IgD-negative memory B cell (primary cell): ENCODE measurements around the gene MEGF11. TPM values are rescaled to one million over a fixed set of nuclear protein-coding genes. Genes with fewer than 3 reads are reported as not detected.

Source experiments
- H3K27ac Mint-ChIP-seq, 3 donors: one replicate each; pipeline ENCODE4 v1.8.0; 2020 to 2022; ENCODE audit warnings: mild to moderate bottlenecking in 3 of 3, mixed read lengths in 3 of 3, moderate library complexity in 1 of 3
- H3K27me3 Mint-ChIP-seq: one replicate; pipeline ENCODE4 v1.8.0; 2021; ENCODE audit warnings: mixed read lengths
- H3K36me3 Mint-ChIP-seq: one replicate; pipeline ENCODE4 v1.8.0; 2020; ENCODE audit warnings: mild to moderate bottlenecking, mixed read lengths
- H3K4me1 Mint-ChIP-seq, 3 donors: one replicate each; pipeline ENCODE4 v1.8.0; 2020 to 2022; ENCODE audit warnings: mixed read lengths in 3 of 3, mild to moderate bottlenecking in 1 of 3
- H3K4me3 Mint-ChIP-seq, 4 donors: one replicate each; pipeline ENCODE4 v1.8.0; 2020 to 2022; ENCODE audit warnings: mild to moderate bottlenecking in 4 of 4, mixed read lengths in 4 of 4, moderate library complexity in 3 of 4
- H3K9me3 Mint-ChIP-seq, 3 donors: one replicate each; pipeline ENCODE4 v1.8.0; 2020 to 2021; ENCODE audit warnings: mixed read lengths in 3 of 3, mild to moderate bottlenecking in 1 of 3
- polyA plus RNA-seq: library from polyadenylated mRNA; unstranded; fragments of 300-500 nt; fragmentation: Illumina TruSeq; gene quantifications from one replicate; pipeline ENCODE4 v1.2.3, GENCODE V29; 2021

The MEGF11 gene
- polyA plus RNA-seq, 1 donor from 2014 or later, result 0.41 TPM

GRCh38 chr15:66094331-66094730 is 159.2 kb downstream of the MEGF11 start:
- Mint-ChIP-seq H3K4me1 (no peaks in the 10 kb centered on the region), H3K27ac (no peak overlapping the region), H3K4me3 (no peak overlapping the region), H3K36me3 (peaks cover 4% of the 10 kb centered on the region), H3K27me3 (peaks cover 7% of the 10 kb centered on the region), H3K9me3 (no peaks in the 10 kb centered on the region)

GRCh38 chr15:66092053-66093016 is 161.2 kb downstream of the MEGF11 start:
- H3K27ac Mint-ChIP-seq, result no peak overlapping the region
- no peak overlapping the region for H3K4me3 Mint-ChIP-seq
- H3K27me3 Mint-ChIP-seq, result peaks cover 11% of the 10 kb centered on the region
- peaks cover 0 to 2% (median 0%) of the 10 kb centered on the region in 3 donors for H3K4me1 Mint-ChIP-seq
- no peaks in the 10 kb centered on the region for H3K9me3 Mint-ChIP-seq
- peaks cover 4% of the 10 kb centered on the region for H3K36me3 Mint-ChIP-seq

- Mint-ChIP-seq H3K9me3 (peaks cover 0 to 2% (median 2%) of the 10 kb centered on the region in 3 donors), H3K4me1 (peaks cover 0 to 2% (median 0%) of the 10 kb centered on the region in 3 donors), H3K36me3 (peaks cover 4% of the 10 kb centered on the region), H3K27me3 (peaks cover 11% of the 10 kb centered on the region), H3K4me3 (no peak overlapping the region), H3K27ac (no peak overlapping the region)
Observed at GRCh38 chr15:66089509-66089908, 164.0 kb downstream of the MEGF11 start.

GRCh38 chr15:66089049-66089448 is 164.5 kb downstream of the MEGF11 start:
- Mint-ChIP-seq H3K27me3 (peaks cover 8% of the 10 kb centered on the region), H3K4me1 (peaks cover 0 to 2% (median 0%) of the 10 kb centered on the region in 3 donors), H3K9me3 (peaks cover 0 to 6% (median 3%) of the 10 kb centered on the region in 3 donors), H3K4me3 (no peak overlapping the region), H3K27ac (no peak overlapping the region), H3K36me3 (peaks cover 6% of the 10 kb centered on the region)

- Mint-ChIP-seq H3K36me3 (peaks cover 3% of the 10 kb centered on the region), H3K4me1 (peaks cover 0 to 2% (median 0%) of the 10 kb centered on the region in 3 donors), H3K4me3 (no peak overlapping the region), H3K27ac (no peak overlapping the region), H3K27me3 (peaks cover 13% of the 10 kb centered on the region), H3K9me3 (peaks cover 0 to 8% (median 4%) of the 10 kb centered on the region in 3 donors)
Observed at GRCh38 chr15:66085128-66085527, 168.4 kb downstream of the MEGF11 start.

GRCh38 chr15:66084704-66085103 is 168.8 kb downstream of the MEGF11 start:
- Mint-ChIP-seq H3K27ac (no peak overlapping the region), H3K4me3 (peak overlapping the region in 1 of 4 donors; percentile 74), H3K4me1 (peaks cover 0 to 2% (median 0%) of the 10 kb centered on the region in 3 donors)

GRCh38 chr15:66080717-66081398 is 172.7 kb downstream of the MEGF11 start:
- Mint-ChIP-seq H3K36me3 (peaks cover 5% of the 10 kb centered on the region), H3K4me3 (no peak overlapping the region), H3K9me3 (peaks cover 0 to 8% (median 4%) of the 10 kb centered on the region in 3 donors)

More at GRCh38 chr15:66084704-66085103, 168.8 kb downstream of the MEGF11 start:
- peaks cover 3% of the 10 kb centered on the region for H3K36me3 Mint-ChIP-seq
- H3K27me3 Mint-ChIP-seq, result peaks cover 13% of the 10 kb centered on the region
- H3K9me3 Mint-ChIP-seq, result peaks cover 0 to 8% (median 4%) of the 10 kb centered on the region in 3 donors

GRCh38 chr15:66078929-66079275 is 174.6 kb downstream of the MEGF11 start:
- no peak overlapping the region for H3K27ac Mint-ChIP-seq
- peaks cover 0 to 2% (median 0%) of the 10 kb centered on the region in 3 donors for H3K4me1 Mint-ChIP-seq
- peaks cover 15% of the 10 kb centered on the region for H3K27me3 Mint-ChIP-seq
- no peak overlapping the region for H3K4me3 Mint-ChIP-seq
- H3K36me3 Mint-ChIP-seq, result peaks cover 1% of the 10 kb centered on the region
- peaks cover 0 to under 1% (median 0%) of the 10 kb centered on the region in 3 donors for H3K9me3 Mint-ChIP-seq

More at GRCh38 chr15:66080717-66081398, 172.7 kb downstream of the MEGF11 start:
- Mint-ChIP-seq H3K4me1 (peaks cover 0 to 2% (median 0%) of the 10 kb centered on the region in 3 donors), H3K27ac (no peak overlapping the region), H3K27me3 (peaks cover 17% of the 10 kb centered on the region)

- Mint-ChIP-seq H3K4me1 (peaks cover 0 to 2% (median 0%) of the 10 kb centered on the region in 3 donors), H3K4me3 (peak overlapping the region in 1 of 4 donors; percentile 4), H3K36me3 (peaks cover 1% of the 10 kb centered on the region), H3K9me3 (no peaks in the 10 kb centered on the region), H3K27ac (no peak overlapping the region), H3K27me3 (peaks cover 15% of the 10 kb centered on the region)
Observed at GRCh38 chr15:66078196-66078928, 175.2 kb downstream of the MEGF11 start.

GRCh38 chr15:66077320-66077663 is 176.3 kb downstream of the MEGF11 start:
- H3K36me3 Mint-ChIP-seq, result peaks cover 1% of the 10 kb centered on the region
- peaks cover 12% of the 10 kb centered on the region for H3K27me3 Mint-ChIP-seq
- H3K9me3 Mint-ChIP-seq, result no peaks in the 10 kb centered on the region
- H3K4me3 Mint-ChIP-seq, result no peak overlapping the region
- no peak overlapping the region for H3K27ac Mint-ChIP-seq
- peaks cover 0 to 2% (median 0%) of the 10 kb centered on the region in 3 donors for H3K4me1 Mint-ChIP-seq

- no peaks in the 10 kb centered on the region for H3K9me3 Mint-ChIP-seq
- peaks cover 0 to 2% (median 0%) of the 10 kb centered on the region in 3 donors for H3K4me1 Mint-ChIP-seq
- H3K27ac Mint-ChIP-seq, result no peak overlapping the region
- peaks cover 11% of the 10 kb centered on the region for H3K27me3 Mint-ChIP-seq
- no peak overlapping the region for H3K4me3 Mint-ChIP-seq
- H3K36me3 Mint-ChIP-seq, result peaks cover 1% of the 10 kb centered on the region
Observed at GRCh38 chr15:66076591-66077319, 176.8 kb downstream of the MEGF11 start.

GRCh38 chr15:66075947-66076346 is 177.6 kb downstream of the MEGF11 start:
- Mint-ChIP-seq H3K9me3 (no peaks in the 10 kb centered on the region), H3K36me3 (peaks cover 1% of the 10 kb centered on the region), H3K27me3 (peaks cover 9% of the 10 kb centered on the region), H3K4me3 (no peak overlapping the region), H3K27ac (no peak overlapping the region), H3K4me1 (peaks cover 0 to 2% (median 0%) of the 10 kb centered on the region in 3 donors)

GRCh38 chr15:66072616-66073361 is 180.8 kb downstream of the MEGF11 start:
- H3K27ac Mint-ChIP-seq, result no peak overlapping the region
- no peaks in the 10 kb centered on the region for H3K4me1 Mint-ChIP-seq
- H3K27me3 Mint-ChIP-seq, result peaks cover 9% of the 10 kb centered on the region
- H3K4me3 Mint-ChIP-seq, result no peak overlapping the region
- H3K36me3 Mint-ChIP-seq, result peaks cover 1% of the 10 kb centered on the region
- no peaks in the 10 kb centered on the region for H3K9me3 Mint-ChIP-seq
